Mucosa of stomach (tissue), 1 donor: ENCODE data around the gene PYURF.
A peak's percentile ranks its signal among the peaks of the same experiment; 100 is the strongest.

Experiments
- H3K27me3 ChIP-seq: one replicate; pipeline ENCODE4 v1.7.0; 2013; ENCODE audit warnings: mild to moderate bottlenecking, low read length; ENCODE audit not compliant: control insufficient read depth, insufficient read depth
- H3K36me3 ChIP-seq: one replicate; pipeline ENCODE4 v1.7.0; 2013; ENCODE audit warnings: low read length; ENCODE audit not compliant: control insufficient read depth, insufficient read depth
- H3K4me1 ChIP-seq: one replicate; pipeline ENCODE4 v1.7.0; 2013; ENCODE audit warnings: mild to moderate bottlenecking, low read length; ENCODE audit not compliant: control insufficient read depth, insufficient read depth
- H3K4me3 ChIP-seq: one replicate; pipeline ENCODE4 v1.7.0; 2013; ENCODE audit warnings: low read length
- H3K9ac ChIP-seq: one replicate; pipeline ENCODE4 v1.7.0; 2013; ENCODE audit warnings: mild to moderate bottlenecking, low read length, moderate library complexity
- H3K9me3 ChIP-seq: one replicate; pipeline ENCODE4 v1.7.0; 2013; ENCODE audit warnings: mild to moderate bottlenecking, low read length, moderate library complexity; ENCODE audit not compliant: control insufficient read depth
- donor health status: Pancreatic carcinoma.

The PYURF gene

DNA sequence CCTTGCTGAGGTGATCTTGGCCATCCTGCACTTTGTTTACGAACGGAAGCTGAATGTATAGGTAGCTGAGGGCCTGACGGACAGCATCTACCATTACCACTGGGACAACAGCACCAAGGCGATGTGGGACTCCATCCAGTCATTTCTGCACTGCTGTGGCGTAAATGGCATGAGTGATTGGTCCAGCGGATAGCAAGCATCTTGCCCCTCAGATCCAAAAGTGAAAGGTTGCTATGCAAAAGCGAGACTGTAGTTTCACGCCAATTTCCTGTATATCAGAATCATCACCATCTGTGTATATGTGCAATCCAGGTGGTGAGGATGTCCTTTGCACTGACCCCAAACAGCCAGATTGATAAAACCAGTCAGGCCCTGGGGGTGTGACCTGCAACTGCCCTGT is 4.2 kb upstream of the PYURF start:
- Histone ChIP-seq H3K27me3 (no peaks in the 10 kb centered on the region), H3K9ac (no peak overlapping the region), H3K9me3 (no peaks in the 10 kb centered on the region), H3K36me3 (no peaks in the 10 kb centered on the region), H3K4me1 (peaks cover 17% of the 10 kb centered on the region), H3K4me3 (no peak overlapping the region)

DNA sequence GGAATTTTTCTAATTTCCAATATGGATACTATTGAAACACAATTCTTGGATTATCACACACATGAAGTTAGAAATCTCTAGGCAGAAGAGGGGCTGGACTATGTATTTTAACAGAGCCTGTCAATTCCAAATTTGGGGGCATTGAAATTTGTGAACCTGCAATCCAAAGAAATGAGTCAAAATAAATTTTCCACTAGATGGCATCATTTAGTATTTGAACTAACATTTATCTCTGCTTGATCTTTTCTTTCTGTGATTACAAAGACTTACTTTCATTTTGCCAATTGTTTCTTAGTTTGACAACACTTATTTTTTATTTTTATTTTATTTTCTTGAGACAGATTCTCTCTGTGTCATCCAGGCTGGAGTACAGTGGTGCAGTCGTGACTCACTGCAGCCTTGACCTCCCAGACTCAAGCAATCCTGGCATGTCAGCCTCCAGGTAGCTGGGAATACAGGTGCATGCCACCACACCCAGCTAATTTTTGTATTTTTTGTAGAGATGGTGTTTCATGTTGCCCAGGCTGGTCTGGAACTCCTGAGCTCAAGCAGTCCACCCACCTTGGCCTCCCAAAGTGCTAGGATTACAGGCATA is 2.7 kb upstream of the PYURF start:
- no peaks in the 10 kb centered on the region for H3K9me3 ChIP-seq
- no peaks in the 10 kb centered on the region for H3K36me3 ChIP-seq
- H3K9ac ChIP-seq: no peak overlapping the region
- no peaks in the 10 kb centered on the region for H3K27me3 ChIP-seq
- H3K4me1 ChIP-seq: peaks cover 20% of the 10 kb centered on the region
- H3K4me3 ChIP-seq: no peak overlapping the region

GRCh38 chr4:88524171-88524570 is 595 bp upstream of the PYURF start:
- peaks cover 20% of the 10 kb centered on the region for H3K4me1 ChIP-seq
- H3K9ac ChIP-seq: peak overlapping the region; percentile 96
- H3K27me3 ChIP-seq: no peaks in the 10 kb centered on the region
- H3K4me3 ChIP-seq: peak overlapping the region; percentile 12
- H3K9me3 ChIP-seq: no peaks in the 10 kb centered on the region
- H3K36me3 ChIP-seq: no peaks in the 10 kb centered on the region

DNA sequence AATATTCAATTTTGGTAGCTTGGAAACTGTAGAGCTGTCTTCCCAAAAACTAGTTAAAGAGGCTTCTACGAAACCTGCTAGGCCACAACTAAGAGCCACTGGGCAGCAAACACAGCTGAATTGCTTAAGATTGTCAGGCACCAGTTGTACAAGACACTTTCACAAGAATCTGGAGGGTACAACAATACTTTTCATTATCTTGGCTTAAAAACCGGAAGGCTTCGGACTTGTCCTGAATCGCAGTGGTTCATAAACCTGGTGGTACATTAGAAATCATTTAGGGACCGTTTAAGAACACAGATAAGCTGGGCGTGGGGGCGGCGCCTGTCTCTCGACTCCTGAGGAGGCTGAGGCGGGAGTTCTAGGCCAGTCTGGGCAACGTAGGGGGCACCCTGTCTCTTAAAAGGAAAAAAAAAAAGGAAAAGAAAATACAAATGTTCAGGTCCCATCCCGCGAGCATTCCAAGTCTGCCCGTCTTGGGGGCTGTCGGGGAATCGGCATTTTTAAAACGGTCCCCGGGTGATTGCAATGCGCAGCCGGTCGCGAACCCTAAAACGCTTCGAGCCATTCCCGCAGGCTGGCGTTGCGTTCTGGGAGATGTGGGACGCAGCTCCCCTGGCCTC is 763 bp downstream of the PYURF start:
- H3K27me3 ChIP-seq: no peaks in the 10 kb centered on the region
- peak overlapping the region; percentile 89 for H3K4me3 ChIP-seq
- H3K4me1 ChIP-seq: peaks cover 14% of the 10 kb centered on the region
- peak overlapping the region; percentile 96 for H3K9ac ChIP-seq
- H3K9me3 ChIP-seq: no peaks in the 10 kb centered on the region
- no peaks in the 10 kb centered on the region for H3K36me3 ChIP-seq

DNA sequence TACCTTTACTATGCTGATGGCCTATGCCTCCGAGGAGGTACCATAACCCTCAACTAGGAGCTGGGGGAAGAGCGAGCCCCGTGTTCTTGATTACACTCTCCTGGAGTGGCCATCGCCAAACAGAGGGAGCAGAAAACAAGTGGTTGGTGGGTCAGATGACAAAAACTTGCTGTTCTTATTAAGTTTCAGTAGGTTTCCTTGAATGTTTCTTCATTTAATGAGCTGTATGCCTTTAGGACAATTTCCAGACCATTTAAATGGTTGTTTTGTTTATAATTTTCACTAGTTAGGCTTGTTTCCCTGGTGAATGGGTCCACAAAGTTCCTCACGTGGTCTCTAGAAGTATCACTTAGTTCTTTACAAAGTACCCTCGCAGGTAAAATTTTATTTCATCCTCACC is 4.7 kb downstream of the PYURF start:
- no peaks in the 10 kb centered on the region for H3K27me3 ChIP-seq
- H3K4me3 ChIP-seq: no peak overlapping the region
- no peak overlapping the region for H3K9ac ChIP-seq
- H3K4me1 ChIP-seq: peaks cover 11% of the 10 kb centered on the region
- no peaks in the 10 kb centered on the region for H3K9me3 ChIP-seq
- no peaks in the 10 kb centered on the region for H3K36me3 ChIP-seq

- no peak overlapping the region for H3K9ac ChIP-seq
- no peaks in the 10 kb centered on the region for H3K36me3 ChIP-seq
- H3K9me3 ChIP-seq: no peaks in the 10 kb centered on the region
- no peak overlapping the region for H3K4me3 ChIP-seq
- no peaks in the 10 kb centered on the region for H3K27me3 ChIP-seq
- peaks cover 9% of the 10 kb centered on the region for H3K4me1 ChIP-seq
Observed at GRCh38 chr4:88517825-88518224, 5.8 kb downstream of the PYURF start.

GRCh38 chr4:88516746-88517145 is 6.8 kb downstream of the PYURF start:
- no peaks in the 10 kb centered on the region for H3K36me3 ChIP-seq
- no peaks in the 10 kb centered on the region for H3K9me3 ChIP-seq
- H3K27me3 ChIP-seq: no peaks in the 10 kb centered on the region
- no peak overlapping the region for H3K9ac ChIP-seq
- no peak overlapping the region for H3K4me3 ChIP-seq
- peaks cover 6% of the 10 kb centered on the region for H3K4me1 ChIP-seq

GRCh38 chr4:88514557-88515511 is 8.7 kb downstream of the PYURF start:
- no peak overlapping the region for H3K9ac ChIP-seq
- no peak overlapping the region for H3K4me3 ChIP-seq
- H3K27me3 ChIP-seq: no peaks in the 10 kb centered on the region
- H3K36me3 ChIP-seq: no peaks in the 10 kb centered on the region
- no peaks in the 10 kb centered on the region for H3K9me3 ChIP-seq
- peaks cover 5% of the 10 kb centered on the region for H3K4me1 ChIP-seq

DNA sequence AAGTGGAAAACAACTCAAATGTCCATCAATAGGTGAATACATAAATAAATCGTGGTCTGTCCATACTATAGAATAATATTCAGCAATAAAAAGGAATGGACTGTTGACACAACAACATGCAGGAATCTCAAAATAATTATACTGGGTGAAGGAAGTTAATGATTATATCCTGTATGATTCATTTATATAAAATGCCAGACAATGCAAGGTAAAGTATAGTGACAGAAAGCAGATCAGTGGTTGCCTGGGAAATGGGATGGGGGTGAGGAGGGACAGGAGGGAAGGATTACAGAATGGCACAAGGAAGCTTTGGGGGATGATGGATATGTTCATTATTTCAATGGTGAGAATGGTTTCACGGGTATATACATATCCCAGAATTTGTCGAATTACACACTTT is 12.3 kb downstream of the PYURF start:
- Histone ChIP-seq H3K9ac (no peak overlapping the region), H3K27me3 (no peaks in the 10 kb centered on the region)

DNA sequence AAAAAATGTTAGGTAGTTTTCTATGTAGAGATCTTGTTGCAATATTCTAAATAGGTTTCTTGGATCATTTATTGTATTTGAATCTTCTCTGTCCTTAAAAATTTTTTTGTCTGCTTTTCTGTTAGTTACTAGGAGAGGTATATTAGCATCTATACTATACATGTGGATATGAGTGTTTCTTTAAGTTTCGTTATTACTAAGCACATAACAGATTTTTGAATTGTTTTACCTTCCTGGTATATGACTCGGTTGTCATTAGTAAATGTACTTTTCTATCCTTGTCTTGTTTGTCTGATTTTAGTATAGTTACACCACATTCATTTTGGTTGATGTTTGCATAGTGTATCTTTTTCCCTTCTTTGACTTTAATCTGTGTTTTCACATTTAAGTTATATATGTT is 20.2 kb downstream of the PYURF start:
- no peaks in the 10 kb centered on the region for H3K9me3 ChIP-seq
- H3K9ac ChIP-seq: no peak overlapping the region
- no peaks in the 10 kb centered on the region for H3K36me3 ChIP-seq
- H3K27me3 ChIP-seq: no peaks in the 10 kb centered on the region
- H3K4me1 ChIP-seq: no peaks in the 10 kb centered on the region
- H3K4me3 ChIP-seq: no peak overlapping the region

More for the DNA sequence above, 12.3 kb downstream of the PYURF start:
- H3K36me3 ChIP-seq: no peaks in the 10 kb centered on the region
- H3K4me1 ChIP-seq: peaks cover 5% of the 10 kb centered on the region
- no peaks in the 10 kb centered on the region for H3K9me3 ChIP-seq
- H3K4me3 ChIP-seq: no peak overlapping the region

- Histone ChIP-seq H3K9me3 (no peaks in the 10 kb centered on the region), H3K27me3 (no peaks in the 10 kb centered on the region), H3K4me1 (no peaks in the 10 kb centered on the region), H3K4me3 (no peak overlapping the region), H3K9ac (no peak overlapping the region), H3K36me3 (no peaks in the 10 kb centered on the region)
Observed at GRCh38 chr4:88497859-88498409, 25.6 kb downstream of the PYURF start.
